SKM-1 treated with dmso at 0.1 percent for 144 hours (cell line): Measurements from ENCODE around the gene MCIDAS.

Source experiments
- DNase-seq: peaks from one replicate; lab custom pipeline; 2025; ENCODE audit not compliant: unreplicated experiment; lab: John Stamatoyannopoulos, UW

The MCIDAS gene

DNA sequence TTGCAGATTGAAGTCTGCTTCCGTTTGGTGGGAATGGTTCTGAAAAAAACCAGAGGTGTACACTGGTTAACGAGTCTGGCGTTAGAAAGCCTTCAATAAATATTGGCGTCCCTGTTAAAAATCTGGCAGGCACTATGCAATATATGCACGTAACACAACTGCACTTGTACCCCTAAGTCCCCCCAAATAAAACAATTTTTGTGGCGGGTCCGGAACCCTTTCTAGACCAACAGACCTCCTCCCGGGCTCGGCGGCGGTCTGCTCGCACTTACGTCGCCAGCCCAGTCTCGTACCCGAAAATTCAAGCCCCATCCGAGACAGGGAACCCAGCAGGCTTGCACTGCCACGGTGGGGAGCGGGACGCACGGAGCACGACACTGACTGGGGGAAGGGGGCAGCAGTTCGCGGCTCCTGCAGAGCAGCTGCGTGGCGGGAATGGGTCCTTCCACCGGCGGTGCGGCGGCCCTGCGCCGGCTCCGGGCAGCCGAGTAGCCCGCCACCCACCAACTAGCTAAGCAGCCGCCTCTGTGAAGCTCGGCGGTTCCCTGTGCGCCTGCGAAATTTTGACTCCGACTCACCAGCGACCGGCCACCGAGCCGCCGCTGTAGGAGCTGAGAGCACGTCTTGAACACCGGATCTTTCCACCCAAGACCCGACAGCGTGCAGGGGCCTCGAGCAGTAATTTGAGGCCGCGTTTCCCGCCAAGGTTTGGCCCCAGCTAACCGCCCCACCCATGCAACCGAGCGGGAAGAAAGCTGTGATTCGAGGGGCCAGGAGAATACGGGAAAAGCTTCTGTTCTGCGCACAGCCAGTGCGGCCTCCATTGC lies 3.9 kb downstream of the MCIDAS start:
- DNase-seq: no peak

DNA sequence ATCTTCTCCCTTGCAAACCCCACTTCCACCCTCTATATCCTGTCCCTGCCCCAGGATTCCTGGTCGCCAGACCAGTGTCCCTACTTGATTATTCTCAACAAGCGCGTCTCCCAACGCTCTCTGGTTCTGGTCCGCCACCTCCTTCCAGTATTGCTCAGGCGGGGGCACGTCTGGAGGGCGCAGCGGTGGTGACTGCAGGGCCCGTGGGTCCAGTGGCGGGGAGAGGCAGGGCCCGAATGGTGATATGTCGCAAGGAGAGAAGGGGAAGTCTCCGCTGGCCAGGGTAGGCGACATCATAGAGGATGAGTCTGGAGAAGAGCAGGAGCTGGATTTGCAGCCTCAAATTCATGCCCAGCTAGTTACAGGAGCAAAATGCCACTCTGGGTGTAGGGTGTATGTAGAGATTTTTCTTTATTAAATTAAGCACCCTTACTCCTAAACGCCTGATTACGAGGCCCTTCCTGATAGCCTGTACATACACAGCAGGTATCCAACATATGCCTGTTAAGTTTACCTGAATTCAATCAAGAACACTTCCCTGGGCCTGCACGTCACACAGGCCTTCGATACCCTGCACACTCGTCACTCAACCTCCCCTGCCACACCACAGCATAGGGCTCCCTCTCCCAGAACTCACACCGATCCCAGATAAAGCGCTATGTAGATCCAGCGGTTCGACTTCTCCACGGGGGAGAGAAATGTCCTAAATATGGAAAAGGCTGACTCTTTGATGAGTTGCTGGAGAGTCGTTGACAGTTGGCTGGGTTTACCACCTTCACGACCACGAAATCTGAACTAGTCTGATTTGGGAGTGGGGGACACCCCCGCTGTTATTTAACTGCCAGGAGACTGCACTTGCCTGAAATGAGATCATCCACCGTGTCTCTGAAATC lies 4.8 kb downstream of the MCIDAS start:
- DNase-seq: no peak

DNA sequence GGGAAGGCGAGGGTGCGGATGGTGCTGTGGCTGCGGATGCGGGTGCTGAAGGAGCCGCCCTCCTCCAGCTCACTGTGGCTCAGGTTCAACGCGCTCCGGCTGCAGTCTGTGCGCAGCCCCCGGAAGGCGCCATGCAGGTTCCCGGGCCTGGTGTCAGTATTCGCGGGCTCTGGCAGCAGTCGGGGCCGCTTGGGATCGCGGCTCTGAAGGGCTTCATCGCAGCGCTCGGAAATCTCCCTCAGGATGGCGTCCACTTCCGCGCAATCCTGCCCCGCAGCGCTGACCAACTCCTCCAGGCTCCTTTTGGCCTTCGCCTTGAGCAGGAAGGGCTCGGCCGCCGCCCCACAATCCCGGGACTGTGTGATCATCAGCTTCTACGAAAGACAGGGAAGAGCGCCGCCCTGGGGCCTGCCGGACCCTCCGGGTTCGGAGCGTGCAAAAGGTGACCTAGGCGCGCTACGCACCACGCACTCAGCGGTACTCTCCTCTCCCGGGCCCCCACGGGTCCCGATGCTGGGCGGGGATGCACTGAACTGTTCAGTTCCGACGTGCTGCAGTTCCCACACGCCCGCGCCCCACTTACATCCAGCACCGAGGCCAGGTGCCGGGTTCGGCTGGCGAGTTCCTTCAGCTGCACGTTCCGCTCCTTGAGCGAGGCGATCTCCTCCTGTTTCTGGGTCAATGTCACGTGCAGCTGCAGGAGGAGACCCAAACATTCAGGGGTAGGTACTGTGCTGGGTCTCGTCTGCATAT lies 6.5 kb downstream of the MCIDAS start:
- no peak for DNase-seq

DNA sequence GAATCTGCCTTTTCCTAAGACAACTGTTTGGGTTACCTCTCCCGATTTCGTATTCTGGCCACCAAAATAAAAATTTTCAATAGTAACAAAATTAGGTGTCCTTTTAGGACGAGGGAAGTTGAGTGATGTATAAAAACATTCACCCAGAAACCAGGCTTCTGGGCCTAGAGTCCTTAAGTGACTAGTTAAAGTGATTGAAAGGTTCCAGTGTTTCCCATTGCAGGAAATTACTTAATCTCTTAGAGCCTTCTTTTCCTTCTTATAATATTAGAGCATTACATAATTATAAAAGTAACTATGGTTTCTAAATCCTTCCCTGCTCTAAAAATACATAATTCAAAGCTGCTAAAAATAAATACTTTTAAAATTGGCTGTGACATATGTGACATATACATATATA lies 7.3 kb downstream of the MCIDAS start:
- no peak for DNase-seq

DNA sequence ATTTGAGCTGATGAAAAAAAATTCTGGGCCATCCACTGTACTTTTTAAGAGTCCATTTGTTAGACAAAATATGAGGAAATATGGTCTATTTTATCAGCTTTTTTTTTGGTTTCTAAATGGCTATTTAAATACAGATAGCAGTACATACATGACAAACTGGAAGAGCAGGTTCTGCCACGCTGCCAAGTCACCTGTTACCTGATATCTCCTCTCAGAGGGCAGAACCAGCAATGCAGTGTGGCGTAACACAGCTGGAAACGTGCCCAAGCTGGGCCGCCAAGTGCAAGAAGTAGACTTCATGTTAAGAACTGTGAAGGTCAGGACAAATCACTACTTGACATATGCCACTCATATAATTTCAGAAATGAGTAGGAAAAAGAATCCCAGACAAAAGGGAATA lies 8.1 kb downstream of the MCIDAS start:
- DNase-seq: no peak

DNA sequence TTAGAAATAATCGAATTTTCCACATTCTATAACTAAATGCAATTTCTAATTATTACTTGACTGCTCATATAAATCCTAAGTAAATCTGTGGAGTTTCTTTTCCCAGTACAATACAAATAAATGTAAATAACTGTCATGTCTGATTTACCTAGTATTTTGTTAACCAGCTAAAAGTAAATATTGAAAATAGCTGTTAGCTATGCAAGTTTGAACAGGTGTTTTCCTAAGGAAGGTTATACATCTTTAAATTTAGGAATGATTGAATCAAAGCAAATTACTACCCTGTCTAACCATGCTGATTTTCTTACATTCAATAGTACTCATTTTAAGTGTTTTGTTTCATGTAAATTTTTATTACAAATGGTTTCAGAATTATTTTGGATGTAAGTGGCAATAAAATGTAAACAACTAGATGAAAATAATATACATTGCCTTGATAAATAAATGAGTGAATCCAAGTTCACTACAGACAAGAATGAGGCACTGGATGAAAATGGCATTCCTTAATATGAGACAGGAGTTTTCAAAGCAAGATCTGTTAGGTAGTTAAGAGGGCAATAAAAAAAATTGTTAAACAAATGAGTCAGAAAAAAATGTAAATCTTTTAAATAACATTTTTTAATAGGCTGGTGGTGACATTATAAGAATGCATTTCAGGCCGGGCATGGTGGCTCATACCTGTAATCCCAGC lies 15.8 kb downstream of the MCIDAS start:
- DNase-seq: no peak

DNA sequence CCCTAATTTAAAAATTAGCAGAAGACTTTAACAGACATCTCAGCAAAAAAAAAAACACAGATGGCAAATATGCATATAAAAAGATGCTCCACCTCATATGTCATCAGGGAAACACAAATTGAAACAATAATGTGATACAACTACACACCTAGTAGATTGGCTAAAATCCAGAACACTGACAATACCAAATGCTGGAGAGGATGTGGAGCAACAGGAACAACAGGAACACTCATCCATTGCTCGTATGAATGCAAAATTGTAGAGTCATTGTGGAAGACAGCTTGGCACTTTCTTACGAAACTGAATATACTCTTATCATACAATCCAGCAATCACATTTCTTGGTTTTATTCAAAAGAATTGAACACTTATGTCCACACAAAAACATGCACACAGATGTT lies 22.1 kb downstream of the MCIDAS start:
- no peak for DNase-seq

DNA sequence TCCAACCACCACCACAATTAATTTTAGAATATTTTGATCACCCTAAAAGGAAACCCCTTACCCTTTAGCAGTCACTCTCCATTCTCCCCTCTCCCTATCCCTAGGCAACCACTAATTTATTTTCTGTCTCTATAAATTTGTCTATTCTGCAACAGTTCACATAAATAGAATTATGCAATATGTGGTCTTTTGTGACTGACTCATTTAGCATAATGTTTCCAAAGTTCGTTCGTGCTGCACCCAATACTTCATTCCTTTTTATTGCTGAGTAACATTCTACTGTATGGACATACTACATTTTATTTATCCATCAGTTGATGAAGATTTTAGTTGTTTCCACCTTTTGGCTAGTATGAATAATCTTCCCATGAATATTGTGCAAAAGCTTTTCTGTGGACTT lies 36.0 kb downstream of the MCIDAS start:
- DNase-seq: no peak

DNA sequence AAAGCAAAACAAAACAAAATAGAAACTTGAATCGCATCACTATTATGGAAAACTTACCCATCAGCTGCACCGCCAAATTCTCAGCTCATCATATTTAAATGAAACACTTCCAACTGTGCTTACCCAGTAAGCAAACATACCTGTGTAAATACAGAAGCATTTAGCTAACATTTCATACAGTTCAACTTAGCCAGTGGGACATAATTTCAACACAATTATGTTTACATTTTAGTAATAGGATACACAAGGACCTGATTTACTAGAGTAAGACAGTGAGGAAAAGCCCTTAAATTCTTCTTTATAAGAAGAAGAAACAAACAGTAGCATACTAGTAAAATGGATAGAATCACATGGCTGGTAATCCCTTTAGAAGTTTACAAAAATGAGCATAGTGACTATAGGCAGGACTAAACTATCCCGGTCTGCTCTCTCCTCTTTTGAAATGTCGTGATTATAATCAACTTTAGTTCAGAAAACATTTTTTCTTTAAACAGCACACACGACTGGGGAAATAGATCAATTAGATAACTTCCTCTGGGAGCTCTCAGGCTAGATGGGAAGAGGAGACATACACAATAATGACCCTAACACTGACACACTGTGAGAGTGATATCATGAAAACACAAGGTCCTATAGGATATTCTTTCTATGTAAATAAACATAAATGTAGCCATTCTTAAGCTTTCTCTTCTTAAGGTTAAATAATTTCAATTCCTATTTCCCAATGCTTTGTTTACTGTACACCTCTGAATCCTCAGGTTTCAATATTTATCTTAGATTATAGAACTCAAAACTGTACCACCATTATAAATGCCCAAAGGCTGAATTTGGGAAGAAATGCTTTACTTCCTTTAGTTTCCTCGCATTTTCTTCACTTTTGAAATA lies 38.2 kb downstream of the MCIDAS start:
- DNase-seq: no peak

DNA sequence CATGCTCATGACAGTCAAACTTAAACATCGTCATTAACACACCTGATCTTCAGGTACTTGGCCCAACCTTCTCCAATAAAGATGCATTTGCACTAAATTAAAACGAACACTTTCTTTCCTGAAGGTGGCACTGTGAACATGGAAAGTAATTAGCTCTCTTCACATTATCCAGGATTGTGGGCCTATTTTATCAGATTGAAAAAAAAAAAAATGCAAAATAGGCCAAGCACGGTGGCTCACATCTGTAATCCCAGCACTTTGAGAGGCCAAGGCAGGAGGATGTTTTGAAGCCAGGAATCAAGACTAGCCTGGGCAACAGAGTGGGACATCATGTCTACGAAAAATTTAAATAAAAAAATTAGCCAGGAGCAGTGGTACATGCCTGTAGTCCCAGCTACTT lies 39.7 kb downstream of the MCIDAS start:
- no peak for DNase-seq

DNA sequence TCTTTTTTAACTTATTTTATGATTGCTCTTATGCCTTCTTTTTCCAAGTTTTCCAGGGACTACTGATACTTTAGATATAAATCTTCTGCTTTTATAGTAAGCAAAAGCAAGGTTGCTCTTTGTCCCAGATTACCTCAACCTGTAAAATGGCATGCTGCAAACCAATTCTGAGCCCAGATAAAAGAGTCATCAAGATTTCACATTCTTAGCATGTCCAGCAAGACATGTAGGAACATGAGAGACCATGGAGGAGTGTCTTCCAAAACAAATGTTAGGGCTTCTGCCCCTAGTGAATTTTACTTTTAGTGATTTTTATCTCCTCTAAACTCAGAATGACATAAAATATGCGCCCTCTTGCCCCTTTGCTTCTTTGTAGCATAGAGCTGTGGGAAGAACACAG lies 47.1 kb downstream of the MCIDAS start:
- no peak for DNase-seq

DNA sequence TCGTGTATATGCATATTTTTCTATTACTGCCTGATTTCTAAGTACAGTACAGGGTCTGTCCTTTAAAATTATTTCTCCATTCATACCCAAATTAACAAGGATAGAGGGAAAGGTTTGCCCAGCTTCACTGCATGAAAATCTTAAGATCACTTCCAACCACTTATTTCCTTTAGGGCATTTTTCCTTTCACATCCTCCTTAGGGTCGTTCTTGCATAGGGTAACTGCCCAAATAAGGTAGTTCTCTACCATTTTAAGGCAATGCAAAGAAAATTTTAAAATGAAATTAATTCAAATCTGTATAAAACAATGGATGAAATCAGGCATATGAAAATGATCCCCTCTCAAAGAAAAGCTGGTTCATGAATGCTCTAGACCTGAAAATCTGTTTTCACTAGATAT lies 50.0 kb downstream of the MCIDAS start:
- no peak for DNase-seq

DNA sequence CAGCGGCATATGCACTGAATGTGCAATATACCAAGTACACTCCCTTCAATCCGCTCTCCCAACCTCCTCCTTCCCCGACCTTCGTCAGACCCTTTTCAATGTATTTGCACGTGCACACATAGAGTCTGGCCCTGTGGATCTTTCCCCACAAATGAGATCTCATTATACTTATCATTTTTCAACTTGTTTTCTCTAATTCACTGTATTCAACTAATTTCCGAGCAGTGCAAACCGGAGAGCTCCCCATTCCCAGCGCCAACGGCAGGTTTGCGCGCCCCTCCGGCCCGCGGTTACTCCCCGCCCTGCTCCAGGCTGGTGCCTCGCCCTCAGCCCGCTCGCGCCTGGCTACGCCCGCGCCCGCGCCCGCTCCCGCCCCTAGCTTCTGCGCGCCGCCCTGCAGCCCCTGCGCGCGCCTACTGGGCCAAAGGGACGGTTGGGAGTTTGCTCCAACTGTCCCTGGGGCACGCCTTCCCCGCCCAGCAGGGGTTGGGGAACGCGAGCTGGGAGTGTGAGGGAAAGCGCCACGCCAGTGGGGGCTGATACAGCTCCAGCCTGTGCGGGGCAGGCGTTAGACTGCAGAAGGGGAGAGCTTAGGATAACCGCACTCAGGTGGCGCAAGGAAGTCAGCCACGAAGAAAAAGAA lies 50.8 kb downstream of the MCIDAS start:
- DNase-seq: no peak

DNA sequence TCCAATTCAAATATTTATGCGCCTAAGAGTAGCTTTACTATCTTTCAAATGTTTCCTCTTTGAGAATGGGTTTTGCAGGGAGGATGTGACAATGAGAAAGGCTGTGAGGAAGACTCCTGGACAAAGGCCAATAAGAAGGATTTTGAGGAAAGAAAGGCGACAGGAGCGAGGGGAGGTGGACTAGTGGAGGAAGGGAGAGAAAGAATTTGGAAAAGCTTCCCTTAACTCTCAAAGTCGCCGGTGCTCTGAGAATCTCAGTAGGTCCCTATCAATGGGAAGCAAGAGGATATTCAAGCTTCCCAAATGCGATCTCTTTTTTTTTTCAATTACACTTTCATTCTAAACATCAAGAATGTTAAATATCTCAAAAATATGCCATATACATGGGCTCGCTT lies 51.3 kb downstream of the MCIDAS start:
- DNase-seq: no peak

DNA sequence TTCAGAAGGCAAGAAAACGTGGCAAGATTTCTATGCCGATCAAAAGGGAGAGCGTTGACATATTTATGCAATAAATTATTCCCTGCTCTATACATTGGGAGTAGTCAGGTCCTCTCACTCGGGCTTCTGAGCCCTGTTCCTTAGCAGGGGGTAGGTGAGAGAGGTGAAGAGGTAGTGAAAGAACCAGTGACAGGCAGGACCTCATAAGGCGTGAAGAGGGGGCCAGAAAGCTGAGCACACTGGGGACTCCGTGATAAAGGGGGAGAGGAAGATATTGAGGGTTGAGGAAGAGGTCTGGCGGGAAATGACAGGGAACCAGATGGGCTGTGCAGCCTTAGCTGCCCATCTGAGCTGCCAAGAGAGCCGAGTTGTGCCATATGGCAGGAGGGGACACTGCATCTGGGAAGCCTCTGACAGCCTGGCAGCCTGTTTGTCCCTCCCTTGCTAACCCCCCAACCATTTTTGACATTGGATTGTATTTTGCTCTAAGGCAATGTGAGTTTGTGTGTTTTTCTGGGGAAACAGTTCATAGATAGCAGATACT lies 53.4 kb downstream of the MCIDAS start:
- no peak for DNase-seq

DNA sequence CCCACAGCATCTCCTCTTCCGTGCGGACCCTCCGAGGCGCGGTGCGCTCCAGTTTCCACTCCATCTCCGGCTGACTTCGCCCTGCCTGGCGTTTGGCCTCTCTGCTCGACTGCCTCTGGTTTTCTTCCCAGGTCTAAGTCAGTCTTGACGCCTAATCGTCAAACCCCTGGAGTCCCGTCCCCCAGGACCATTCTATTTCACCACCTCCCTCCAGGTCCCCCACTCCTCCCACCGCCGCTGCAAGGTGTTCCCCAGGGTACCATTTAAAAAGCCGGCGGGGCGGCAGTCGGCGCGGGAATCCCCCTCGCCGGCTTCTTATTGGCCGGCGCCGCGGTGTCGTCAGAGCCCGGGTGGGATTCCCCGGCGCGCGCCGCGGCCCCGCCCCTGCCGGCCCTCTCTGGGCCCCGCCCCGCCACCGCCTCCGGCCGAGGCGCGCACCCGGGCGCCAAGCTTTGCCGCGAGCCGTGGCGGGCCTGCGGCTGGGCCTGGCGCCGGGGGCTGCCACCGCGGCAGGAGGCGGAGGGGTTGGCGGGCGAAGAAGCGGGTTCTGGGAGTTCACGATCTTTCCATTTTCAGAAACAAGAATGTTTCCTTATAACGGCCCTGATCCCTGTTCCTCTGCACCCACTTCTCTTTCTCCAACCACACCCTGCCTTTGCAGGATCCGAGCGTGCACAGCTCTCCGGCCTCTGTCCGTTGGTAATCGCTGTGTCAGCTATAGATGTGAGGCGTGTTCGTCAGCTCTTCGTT lies 54.0 kb downstream of the MCIDAS start, which contains the start of gene CDC20B:
TSS of gene CDC20B (minus strand) at position 241 of the 750 bp plus-strand sequence. CDS start at position 64, 177 bp downstream.
- peak; percentile 29 for DNase-seq

DNA sequence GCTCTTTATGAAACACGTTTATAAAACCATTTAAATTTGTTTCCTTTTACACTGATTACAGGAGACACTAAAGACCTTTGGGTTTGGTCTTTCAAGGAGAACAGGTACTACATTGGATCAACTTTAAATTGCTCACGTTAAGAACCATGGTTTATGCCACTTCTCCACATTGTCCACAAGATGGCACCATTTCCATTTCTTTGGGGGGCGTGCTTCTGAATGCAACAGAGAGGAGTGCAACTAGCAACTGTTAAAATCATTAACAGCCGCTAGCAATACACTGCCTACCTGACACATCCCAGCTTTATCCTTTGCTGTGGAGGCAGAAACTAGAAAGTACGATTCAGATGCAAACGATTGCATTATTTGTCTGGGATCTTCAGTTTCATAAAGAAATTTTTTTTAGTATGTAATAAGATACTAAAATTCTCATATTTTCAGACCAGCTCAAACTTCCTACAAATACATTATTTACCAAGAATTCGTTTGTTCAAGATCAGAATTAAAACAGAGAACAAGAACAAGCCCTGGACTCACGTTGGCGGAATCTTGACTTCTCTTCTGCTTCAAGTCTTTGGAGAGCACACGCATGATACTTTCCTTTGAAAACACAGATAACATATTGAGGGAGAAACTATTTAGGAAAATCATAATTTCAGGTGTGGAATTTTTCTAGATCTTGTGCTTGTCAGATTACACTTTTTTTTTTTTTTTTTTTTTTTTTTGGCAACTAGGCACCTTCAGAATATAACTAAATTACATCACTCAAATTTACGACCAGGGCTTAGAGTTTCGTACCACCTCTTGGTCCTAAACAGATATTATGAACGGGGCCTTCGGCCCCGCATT lies 54.8 kb downstream of the MCIDAS start:
- DNase-seq: peak; percentile 87
